GM19023 (cell line): ENCODE measurements around the gene TCF7L2.

Experiments used
- ATAC-seq: cut with Tn5 transposase; IDR thresholded peaks from one replicate; pipeline ENCODE4 v1.9.1; 2021; ENCODE audit warnings: mild to moderate bottlenecking, moderate library complexity; ENCODE audit not compliant: unreplicated experiment

The TCF7L2 gene

GRCh38 chr10:113019692-113020474, 69.8 kb downstream of the TCF7L2 start:
- no peak for ATAC-seq

- ATAC-seq = no peak
These were observed 70.4 kb downstream of the TCF7L2 start for GRCh38 chr10:113020475-113020753.

GRCh38 chr10:113020838-113021237, 70.8 kb downstream of the TCF7L2 start:
- no peak for ATAC-seq

GRCh38 chr10:113021268-113022040, 71.4 kb downstream of the TCF7L2 start:
- ATAC-seq = no peak

GRCh38 chr10:113022265-113022664, 72.2 kb downstream of the TCF7L2 start:
- no peak for ATAC-seq

GRCh38 chr10:113023017-113023416, 73.0 kb downstream of the TCF7L2 start:
- no peak for ATAC-seq

GRCh38 chr10:113024930-113025329, 74.9 kb downstream of the TCF7L2 start:
- no peak for ATAC-seq

- ATAC-seq = no peak
These were observed 75.4 kb downstream of the TCF7L2 start for GRCh38 chr10:113025487-113025886.

- no peak for ATAC-seq
These were observed 76.6 kb downstream of the TCF7L2 start for GRCh38 chr10:113026679-113027078.

GRCh38 chr10:113027230-113027573, 77.2 kb downstream of the TCF7L2 start:
- ATAC-seq = no peak

GRCh38 chr10:113027574-113028455, 77.8 kb downstream of the TCF7L2 start:
- no peak for ATAC-seq

GRCh38 chr10:113028456-113029440, 78.7 kb downstream of the TCF7L2 start:
- ATAC-seq = no peak

- ATAC-seq = no peak
These were observed 80.4 kb downstream of the TCF7L2 start for GRCh38 chr10:113030453-113030852.

- ATAC-seq = no peak
These were observed 81.1 kb downstream of the TCF7L2 start for GRCh38 chr10:113031147-113031546.

GRCh38 chr10:113033991-113034390, 83.9 kb downstream of the TCF7L2 start:
- ATAC-seq = no peak

- ATAC-seq = no peak
These were observed 85.8 kb downstream of the TCF7L2 start for GRCh38 chr10:113035732-113036312.

- ATAC-seq = no peak
These were observed 86.6 kb downstream of the TCF7L2 start for GRCh38 chr10:113036619-113037018.

- ATAC-seq = no peak
These were observed 87.2 kb downstream of the TCF7L2 start for GRCh38 chr10:113037218-113037617.

GRCh38 chr10:113038183-113038582, 88.1 kb downstream of the TCF7L2 start:
- no peak for ATAC-seq

GRCh38 chr10:113038985-113039384, 88.9 kb downstream of the TCF7L2 start:
- ATAC-seq = no peak
